Upper lobe of right lung (tissue), 1 donor: ENCODE measurements around the gene DTX1. TPM values are rescaled to one million over a fixed set of nuclear protein-coding genes. Genes with fewer than 3 reads are reported as not detected.

Source experiments
- ATAC-seq: fragments of 200-7000 bp; cut with Tn5 transposase; one replicate; pipeline ENCODE4 v1.9.1; 2020; ENCODE audit warnings: mild to moderate bottlenecking, moderate library complexity
- DNase-seq: peaks from one replicate; pipeline ENCODE4 v3.0.0-alpha.2; 2020
- H3K27ac ChIP-seq: fragments of 200-600 bp; one replicate; pipeline ENCODE4 v1.8.0; 2022
- H3K27me3 ChIP-seq: fragments of 200-600 bp; one replicate; pipeline ENCODE4 v1.8.0; 2022; ENCODE audit warnings: mild to moderate bottlenecking
- H3K36me3 ChIP-seq: fragments of 200-600 bp; one replicate; pipeline ENCODE4 v1.8.0; 2022
- H3K4me1 ChIP-seq: fragments of 200-600 bp; one replicate; pipeline ENCODE4 v1.8.0; 2022
- H3K4me3 ChIP-seq: fragments of 200-600 bp; one replicate; pipeline ENCODE4 v1.8.0; 2022; ENCODE audit warnings: mild to moderate bottlenecking
- H3K9me3 ChIP-seq: fragments of 200-600 bp; one replicate; pipeline ENCODE4 v1.8.0; 2022
- CTCF ChIP-seq: fragments of 200-600 bp; IDR thresholded peaks from one replicate; pipeline ENCODE4 v1.8.0; 2022; ENCODE audit warnings: antibody characterized with exemption
- intact Hi-C: fragments of 100-400 bp; cut with DNase I; formaldehyde crosslinking; loops from one replicate; pipeline ENCODE4 v1.11.0; 2022
- total RNA-seq: library from RNA; stranded (reverse); fragmentation: NEBNext Ultra II Directional; extraction: Animal tissue kit (Norgen Biotek cat#: 25700); gene quantifications from one replicate; pipeline ENCODE4 v1.2.1, GENCODE V29; 2021
- donor health status: DM: no; HTN: yes; CAD: no; lungs with severe emphysema.

Gene DTX1
- total RNA-seq, 1 donor from 2014 or later: 5.1 TPM

GRCh38 chr12:113075137-113075683 is 18.7 kb downstream of the DTX1 start:
- no peak for TF ChIP-seq CTCF
- ATAC-seq (no peak), DNase-seq (no peak)
- no peaks in the 10 kb centered on the region for H3K9me3 ChIP-seq
- H3K27me3 ChIP-seq: peaks cover 15% of the 10 kb centered on the region
- no peaks in the 10 kb centered on the region for H3K36me3 ChIP-seq
- intact Hi-C loops: no loop called here
- H3K4me1 ChIP-seq: no peaks in the 10 kb centered on the region
- no peak overlapping the region for H3K4me3 ChIP-seq
- no peak overlapping the region for H3K27ac ChIP-seq

- Histone ChIP-seq H3K27ac (no peak overlapping the region), H3K4me3 (no peak overlapping the region), H3K9me3 (no peaks in the 10 kb centered on the region), H3K4me1 (no peaks in the 10 kb centered on the region), H3K27me3 (peaks cover 16% of the 10 kb centered on the region), H3K36me3 (no peaks in the 10 kb centered on the region)
- TF ChIP-seq CTCF: no peak
- no peak for DNase-seq
- intact Hi-C loops: no loop called here
- ATAC-seq: no peak
Observed at GRCh38 chr12:113077057-113077858, 20.7 kb downstream of the DTX1 start.

- intact Hi-C loops: no loop called here
- peaks cover 16% of the 10 kb centered on the region for H3K27me3 ChIP-seq
- no peaks in the 10 kb centered on the region for H3K9me3 ChIP-seq
- no peaks in the 10 kb centered on the region for H3K4me1 ChIP-seq
- no peak for TF ChIP-seq CTCF
- ATAC-seq (no peak), DNase-seq (no peak)
- no peak overlapping the region for H3K4me3 ChIP-seq
- no peak overlapping the region for H3K27ac ChIP-seq
- H3K36me3 ChIP-seq: no peaks in the 10 kb centered on the region
Observed at GRCh38 chr12:113077859-113078255, 21.3 kb downstream of the DTX1 start.

GRCh38 chr12:113081873-113082272 is 25.3 kb downstream of the DTX1 start:
- intact Hi-C loops: no loop called here
- TF ChIP-seq CTCF: no peak
- no peaks in the 10 kb centered on the region for H3K4me1 ChIP-seq
- DNase-seq (no peak), ATAC-seq (no peak)
- H3K9me3 ChIP-seq: no peaks in the 10 kb centered on the region
- peaks cover 10% of the 10 kb centered on the region for H3K27me3 ChIP-seq
- no peak overlapping the region for H3K27ac ChIP-seq
- H3K36me3 ChIP-seq: no peaks in the 10 kb centered on the region
- H3K4me3 ChIP-seq: no peak overlapping the region

- Histone ChIP-seq H3K4me1 (no peaks in the 10 kb centered on the region), H3K27ac (no peak overlapping the region), H3K27me3 (peaks cover 10% of the 10 kb centered on the region), H3K4me3 (no peak overlapping the region), H3K36me3 (no peaks in the 10 kb centered on the region), H3K9me3 (no peaks in the 10 kb centered on the region)
- intact Hi-C loops: no loop called here
- DNase-seq (no peak), ATAC-seq (no peak)
- TF ChIP-seq CTCF: no peak
Observed at GRCh38 chr12:113082486-113083148, 26.1 kb downstream of the DTX1 start.
